HCT116 (cell line): Measurements from ENCODE around the gene FOXP1. TPM values are rescaled to one million over a fixed set of nuclear protein-coding genes. Genes with fewer than 3 reads are reported as not detected.

Experiments used
- ATAC-seq: fragments of 200-7000 bp; cut with Tn5 transposase; 2 replicates; pipeline ENCODE4 v1.9.1; 2020; ENCODE audit warnings: mild to moderate bottlenecking, moderate library complexity
- BruUV-seq: library from RNA; stranded (reverse); fragments of 400-500 nt; replicated peaks from 2 replicates; lab custom pipeline; 2021; lab: Mats Ljungman, UMichigan
- CTCF ChIA-PET: fragments of 300-600 bp; sonication (Branson Sonifier 250); formaldehyde crosslinking; loops from one replicate; lab custom pipeline; 2021; ENCODE audit warnings: antibody characterized with exemption; lab: Charles Lee
- POLR2A ChIA-PET: fragments of 300-600, 350-600 bp; sonication (Branson Sonifier 250); formaldehyde crosslinking; loops from one replicate; lab custom pipeline; 2021; ENCODE audit warnings: antibody characterized with exemption; lab: Charles Lee
- RAD21 ChIA-PET, 2 experiments: fragments of 300-600 bp; sonication (Branson Sonifier 250); formaldehyde crosslinking; loops; one replicate each; lab custom pipeline; 2023; ENCODE audit warnings: low total read pairs in 2 of 2; ENCODE audit not compliant: uncharacterized antibody in 2 of 2, unreplicated experiment in 2 of 2, low non-redundant PET in 1 of 2; lab: Charles Lee
- DNase-seq: peaks from one replicate; pipeline ENCODE4 v3.0.0-alpha.2; 2010; ENCODE audit warnings: low read depth, low spot score
- H2AFZ ChIP-seq: fragments of 200-600 bp; shearing (Covaris generic), sonication (generic); 2 replicates; pipeline ENCODE4 v1.6.1; 2017; ENCODE audit warnings: low read depth, mixed run types, mixed read lengths, antibody characterized with exemption, low read length; ENCODE audit not compliant: poor library complexity, severe bottlenecking
- H3K27ac ChIP-seq: 2 replicates; pipeline ENCODE4 v1.5.1; 2012; ENCODE audit warnings: low read depth, low read length
- H3K27me3 ChIP-seq: fragments of 200-600 bp; sonication (generic); 2 replicates; pipeline ENCODE4 v1.6.1; 2016; ENCODE audit warnings: mixed run types, low read length, mixed read lengths; ENCODE audit not compliant: insufficient read depth
- H3K36me3 ChIP-seq, 2 experiments: fragments of 200-500 bp in 1 of 2; fragments of 200-600 bp in 1 of 2; sonication (Bioruptor generic) in 1 of 2; sonication (generic) in 1 of 2; 2 replicates each; pipeline versions ENCODE4 v1.5.1 to v1.6.1; 2014 to 2016; ENCODE audit warnings: low read length in 2 of 2, inconsistent platforms in 1 of 2, mixed read lengths in 1 of 2, mixed run types in 1 of 2; ENCODE audit not compliant: insufficient read depth in 2 of 2, control insufficient read depth in 1 of 2
- H3K4me1 ChIP-seq, 2 experiments: fragments of 200-600 bp in 1 of 2; sonication (generic) in 1 of 2; 2 replicates each; pipeline versions ENCODE4 v1.5.1 to v1.6.1; 2012 to 2017; ENCODE audit warnings: low read length in 2 of 2, inconsistent platforms in 1 of 2, mild to moderate bottlenecking in 1 of 2, mixed read lengths in 1 of 2, mixed run types in 1 of 2, moderate library complexity in 1 of 2; ENCODE audit not compliant: insufficient read depth in 2 of 2, control insufficient read depth in 1 of 2
- H3K4me2 ChIP-seq: fragments of 200-600 bp; sonication (generic); 2 replicates; pipeline ENCODE4 v1.6.1; 2017; ENCODE audit warnings: mixed run types, low read length, mixed read lengths
- H3K4me3 ChIP-seq, 2 experiments: fragments of 200-600 bp in 1 of 2; sonication (generic) in 1 of 2; replicated peaks in 1 of 2; 2 replicates each; pipeline ENCODE4 v1.5.1; 2011 to 2016; ENCODE audit warnings: low read length in 2 of 2, control low read depth in 1 of 2, low read depth in 1 of 2, mild to moderate bottlenecking in 1 of 2, mixed read lengths in 1 of 2, mixed run types in 1 of 2
- H3K79me2 ChIP-seq: fragments of 200-600 bp; sonication (generic); 2 replicates; pipeline ENCODE4 v1.6.1; 2017; ENCODE audit warnings: mild to moderate bottlenecking, mixed run types, low read length, moderate library complexity, mixed read lengths; ENCODE audit not compliant: insufficient read depth
- H3K9ac ChIP-seq: fragments of 200-600 bp; sonication (generic); 2 replicates; pipeline ENCODE4 v1.6.1; 2016; ENCODE audit warnings: low read length, mixed read lengths
- H3K9me2 ChIP-seq: fragments of 200-600 bp; sonication (generic), shearing (Covaris generic); 2 replicates; pipeline ENCODE4 v1.6.1; 2017; ENCODE audit warnings: mixed run types, mild to moderate bottlenecking, moderate library complexity; ENCODE audit not compliant: insufficient read depth
- H3K9me3 ChIP-seq, 2 experiments: fragments of 200-500 bp in 1 of 2; fragments of 200-600 bp in 1 of 2; sonication (Bioruptor generic) in 1 of 2; sonication (generic) in 1 of 2; 2 replicates each; pipeline ENCODE4 v1.6.1; 2014 to 2017; ENCODE audit warnings: low read length in 2 of 2, mixed read lengths in 2 of 2, inconsistent platforms in 1 of 2, low read depth in 1 of 2, mild to moderate bottlenecking in 1 of 2, mixed run types in 1 of 2, moderate library complexity in 1 of 2; ENCODE audit not compliant: control insufficient read depth in 1 of 2, insufficient read depth in 1 of 2
- H4K20me1 ChIP-seq: fragments of 200-600 bp; sonication (generic), shearing (Covaris generic); 2 replicates; pipeline ENCODE4 v1.6.1; 2017; ENCODE audit warnings: mixed run types, mild to moderate bottlenecking, moderate library complexity; ENCODE audit not compliant: insufficient read depth
- CBX3 ChIP-seq: IDR thresholded peaks from 2 replicates; pipeline ENCODE4 v1.6.1; 2012; ENCODE audit warnings: low read depth
- EZH2 ChIP-seq: fragments of 200-600 bp; sonication (generic); IDR thresholded peaks from 2 replicates; pipeline ENCODE4 v1.6.1; 2017; ENCODE audit warnings: antibody characterized with exemption, mixed run types
- EZH2phosphoT487 ChIP-seq: fragments of 200-600 bp; IDR thresholded peaks from 2 replicates; pipeline ENCODE4 v1.6.1; 2018; ENCODE audit warnings: antibody characterized with exemption, borderline replicate concordance
- SP1 ChIP-seq: IDR thresholded peaks from 2 replicates; pipeline ENCODE4 v1.6.1; 2012; ENCODE audit warnings: low read depth
- YY1 ChIP-seq: IDR thresholded peaks from 2 replicates; pipeline ENCODE4 v1.6.1; 2011; ENCODE audit warnings: low read length, low read depth, moderate library complexity, mild to moderate bottlenecking; ENCODE audit not compliant: insufficient replicate concordance; ENCODE audit errors: extremely low read depth
- ZBTB33 ChIP-seq: IDR thresholded peaks from 2 replicates; pipeline ENCODE4 v1.6.1; 2011; ENCODE audit warnings: mild to moderate bottlenecking, low read length, moderate library complexity; ENCODE audit not compliant: insufficient replicate concordance; ENCODE audit errors: extremely low read depth
- ZFX ChIP-seq: fragments of 450-650 bp; IDR thresholded peaks from 2 replicates; pipeline ENCODE4 v1.6.1; 2017
- intact Hi-C: fragments of 100-400 bp; cut with micrococcal nuclease; formaldehyde crosslinking; loops from 2 replicates; pipeline ENCODE4 v1.10.0; 2022
- total RNA-seq: library from RNA; stranded (reverse); gene quantifications from one replicate; pipeline ENCODE4 v1.2.1, GENCODE V29; 2021; ENCODE audit not compliant: unreplicated experiment
- TF ChIP-seq, protein P1 (sequence below): IDR thresholded peaks from 2 replicates; pipeline ENCODE4 v1.6.1; 2012; ENCODE audit warnings: low read depth

Gene FOXP1
- total RNA-seq, 1 experiment from 2014 or later = 11.4 TPM

- RAD21 ChIA-PET = no interaction called here
These were observed 431.3 kb downstream of the FOXP1 start for GRCh38 chr3:71152039-71152891.

More at GRCh38 chr3:71152039-71152891, 431.3 kb downstream of the FOXP1 start:
- H4K20me1 ChIP-seq = no peaks in the 10 kb centered on the region
- DNase-seq = no peak
- no peak overlapping the region for H2AFZ ChIP-seq
- no TSS peak for BruUV-seq
- no peaks in the 10 kb centered on the region for H3K27me3 ChIP-seq
- no peak overlapping the region for H3K27ac ChIP-seq
- no peak for ATAC-seq
- no peaks in the 10 kb centered on the region for H3K36me3 ChIP-seq
- no peak overlapping the region for H3K4me3 ChIP-seq
- ChIA-PET POLR2A (no interaction called here), CTCF (no interaction called here)
- H3K9me3 ChIP-seq = no peaks in the 10 kb centered on the region
- no peak for TF ChIP-seq EZH2phosphoT487
- TF ChIP-seq EZH2 = no peak
- no peak for TF ChIP-seq ZBTB33
- no peak for TF ChIP-seq YY1
- no peak for TF ChIP-seq ZFX
- TF ChIP-seq, protein P1, sequence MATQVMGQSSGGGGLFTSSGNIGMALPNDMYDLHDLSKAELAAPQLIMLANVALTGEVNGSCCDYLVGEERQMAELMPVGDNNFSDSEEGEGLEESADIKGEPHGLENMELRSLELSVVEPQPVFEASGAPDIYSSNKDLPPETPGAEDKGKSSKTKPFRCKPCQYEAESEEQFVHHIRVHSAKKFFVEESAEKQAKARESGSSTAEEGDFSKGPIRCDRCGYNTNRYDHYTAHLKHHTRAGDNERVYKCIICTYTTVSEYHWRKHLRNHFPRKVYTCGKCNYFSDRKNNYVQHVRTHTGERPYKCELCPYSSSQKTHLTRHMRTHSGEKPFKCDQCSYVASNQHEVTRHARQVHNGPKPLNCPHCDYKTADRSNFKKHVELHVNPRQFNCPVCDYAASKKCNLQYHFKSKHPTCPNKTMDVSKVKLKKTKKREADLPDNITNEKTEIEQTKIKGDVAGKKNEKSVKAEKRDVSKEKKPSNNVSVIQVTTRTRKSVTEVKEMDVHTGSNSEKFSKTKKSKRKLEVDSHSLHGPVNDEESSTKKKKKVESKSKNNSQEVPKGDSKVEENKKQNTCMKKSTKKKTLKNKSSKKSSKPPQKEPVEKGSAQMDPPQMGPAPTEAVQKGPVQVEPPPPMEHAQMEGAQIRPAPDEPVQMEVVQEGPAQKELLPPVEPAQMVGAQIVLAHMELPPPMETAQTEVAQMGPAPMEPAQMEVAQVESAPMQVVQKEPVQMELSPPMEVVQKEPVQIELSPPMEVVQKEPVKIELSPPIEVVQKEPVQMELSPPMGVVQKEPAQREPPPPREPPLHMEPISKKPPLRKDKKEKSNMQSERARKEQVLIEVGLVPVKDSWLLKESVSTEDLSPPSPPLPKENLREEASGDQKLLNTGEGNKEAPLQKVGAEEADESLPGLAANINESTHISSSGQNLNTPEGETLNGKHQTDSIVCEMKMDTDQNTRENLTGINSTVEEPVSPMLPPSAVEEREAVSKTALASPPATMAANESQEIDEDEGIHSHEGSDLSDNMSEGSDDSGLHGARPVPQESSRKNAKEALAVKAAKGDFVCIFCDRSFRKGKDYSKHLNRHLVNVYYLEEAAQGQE = no peak
- TF ChIP-seq CBX3 = no peak
- no peak for TF ChIP-seq SP1
- no peaks in the 10 kb centered on the region for H3K4me1 ChIP-seq
- no peak overlapping the region for H3K9ac ChIP-seq
- intact Hi-C loops = no loop called here
- H3K79me2 ChIP-seq = no peaks in the 10 kb centered on the region
- no peaks in the 10 kb centered on the region for H3K9me2 ChIP-seq
- H3K4me2 ChIP-seq = no peak overlapping the region
